Measurements from ENCODE around the gene TOM1L2.

DNA sequence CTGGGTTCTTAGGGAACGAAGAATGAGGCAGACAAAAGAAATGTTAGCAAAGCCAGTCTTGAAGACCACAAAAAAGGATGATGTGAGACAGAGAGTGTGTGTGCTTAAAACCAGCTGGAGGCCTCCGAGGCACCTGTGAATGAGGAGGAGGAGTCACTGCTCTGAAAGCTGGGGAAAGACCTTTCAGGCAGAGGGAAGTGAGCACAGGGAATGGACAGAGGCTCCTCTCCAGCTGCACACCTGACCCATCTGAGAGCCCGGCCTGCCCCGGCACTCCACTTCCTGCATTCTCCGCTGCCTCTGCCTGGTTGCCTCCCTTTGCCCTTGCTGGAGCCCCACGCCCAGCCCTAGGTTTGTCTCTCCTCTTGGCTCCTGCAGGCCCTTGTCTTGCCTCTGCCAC is 80.2 kb downstream of the TOM1L2 start:
- TF ChIP-seq CTCF (IDR thresholded peaks at IDR 0.05) (no peak), POLR2A (IDR thresholded peaks at IDR 0.05) (no peak)

All from lower leg skin (tissue), 3 donors.